Hematopoietic multipotent progenitor cell (in vitro differentiated cells): Measurements from ENCODE around the gene CHMP6. TPM values are rescaled to one million over a fixed set of nuclear protein-coding genes. Genes with fewer than 3 reads are reported as not detected.
"Not testable (repeated sequence)": the region's sequence is repeated elsewhere in the genome, so short reads cannot be mapped to it uniquely, and the experiment has no call there.

Experiments used
- DNase-seq, 3 donors: peaks; one replicate each; pipeline ENCODE4 v3.0.0-alpha.2; 2011 to 2015; ENCODE audit warnings: low read depth in 2 of 3, low spot score in 2 of 3
- total RNA-seq: library from RNA; depleted of rRNA; stranded (reverse); fragments of >200 nt; gene quantifications from one replicate; pipeline ENCODE4 v1.2.3, GENCODE V29; 2012

CHMP6 gene
- total RNA-seq, 1 donor, result 16.2 TPM

DNA sequence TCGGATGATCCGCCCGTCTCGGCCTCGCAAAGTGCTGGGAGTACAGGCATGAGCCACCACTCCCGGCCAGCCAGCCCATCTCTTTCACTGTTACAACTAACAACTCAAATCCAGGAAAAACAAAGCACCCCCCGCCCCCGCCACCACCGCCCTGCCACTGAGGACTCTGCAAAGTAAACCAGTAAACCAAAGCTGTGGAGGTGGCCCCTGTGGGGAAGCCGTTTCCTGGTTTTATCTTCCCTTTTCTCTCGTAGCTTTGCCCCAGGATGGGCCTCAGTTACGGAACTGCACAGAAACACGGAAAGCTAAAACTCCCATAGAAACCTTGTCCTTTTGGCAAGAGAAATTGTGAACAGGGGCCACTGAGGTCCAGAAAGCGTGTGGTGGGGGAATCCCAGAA lies 17.5 kb downstream of the CHMP6 start:
- no peak for DNase-seq

DNA sequence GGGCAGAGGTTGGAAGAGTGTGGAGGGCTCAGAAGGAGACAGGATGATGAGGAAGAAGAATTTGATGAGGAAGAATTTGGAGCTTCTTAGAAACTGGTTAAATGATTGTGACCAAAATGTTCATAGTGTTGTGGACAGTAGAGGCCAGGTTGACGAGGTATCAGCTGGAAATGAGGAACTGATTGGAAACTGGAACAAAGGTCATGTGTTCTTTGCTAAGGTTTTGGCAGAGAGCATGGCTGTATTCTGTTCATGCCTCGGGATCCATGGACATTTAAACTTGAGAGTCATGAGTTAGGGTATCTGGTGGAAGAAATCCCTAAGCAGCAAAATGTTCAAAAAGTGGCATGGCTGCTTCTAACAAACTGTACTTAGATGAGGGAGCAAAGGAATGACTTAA lies 19.3 kb downstream of the CHMP6 start:
- no peak for DNase-seq

DNA sequence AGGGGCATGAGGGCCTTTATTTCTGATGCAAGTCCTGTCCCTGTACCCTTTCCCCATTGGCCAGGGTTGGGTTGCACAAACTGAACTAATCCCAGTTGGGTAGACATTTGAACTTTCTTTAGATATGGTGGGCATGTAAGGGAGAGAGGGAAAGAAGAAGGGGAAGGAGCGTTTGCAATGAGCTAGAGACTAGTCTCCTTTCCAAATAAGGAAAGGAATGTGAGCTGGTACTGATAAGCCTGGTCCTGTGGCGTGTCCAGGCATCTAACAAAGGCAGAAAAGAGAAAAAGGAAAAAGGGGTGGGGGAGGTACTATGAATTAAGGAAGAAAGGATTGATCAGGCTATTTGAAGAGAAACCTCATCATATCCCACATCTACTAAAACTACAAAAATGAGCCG lies 20.3 kb downstream of the CHMP6 start:
- no peak for DNase-seq

DNA sequence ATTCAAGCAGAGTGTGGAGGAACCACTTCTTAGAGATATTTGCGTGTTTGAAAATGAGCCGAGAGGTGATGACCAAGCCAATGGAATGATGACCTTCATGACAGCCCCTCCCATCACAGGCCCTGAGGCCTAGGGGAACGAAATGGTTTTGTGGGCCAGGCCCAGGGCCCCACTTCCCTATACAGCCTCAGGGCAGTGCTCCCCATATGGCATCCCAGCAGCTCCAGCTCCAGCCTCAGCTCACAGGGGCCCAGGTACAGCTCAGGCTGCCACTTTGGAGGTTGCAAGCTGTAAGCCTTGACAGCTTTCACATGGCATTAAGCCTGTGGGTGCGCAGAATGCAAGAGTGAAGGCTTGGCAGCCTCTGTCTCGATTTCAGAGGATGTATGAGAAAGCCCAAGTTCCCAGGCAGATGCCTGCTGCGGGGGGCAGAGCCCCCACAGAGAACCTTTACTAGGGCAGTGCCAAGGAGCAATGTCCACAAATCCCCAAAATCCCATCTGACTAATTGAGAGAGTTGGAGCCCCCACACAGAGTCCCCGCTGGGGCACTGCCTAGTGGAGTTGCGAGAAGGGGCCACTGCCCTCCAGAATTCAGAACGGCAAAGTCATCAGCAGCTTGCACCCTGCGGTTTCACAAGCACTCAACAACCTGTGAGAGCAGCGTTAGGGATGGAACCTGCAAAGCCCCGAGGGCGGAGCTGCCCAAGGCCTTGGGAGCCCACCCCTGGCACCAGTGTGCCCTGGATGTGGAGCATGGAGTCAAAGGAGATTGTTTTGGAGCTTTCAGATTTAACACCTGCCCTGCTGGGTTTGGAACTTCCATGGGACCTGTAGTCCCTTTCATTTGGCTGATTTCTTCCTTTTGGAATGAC lies 21.2 kb downstream of the CHMP6 start:
- DNase-seq, result no peak

DNA sequence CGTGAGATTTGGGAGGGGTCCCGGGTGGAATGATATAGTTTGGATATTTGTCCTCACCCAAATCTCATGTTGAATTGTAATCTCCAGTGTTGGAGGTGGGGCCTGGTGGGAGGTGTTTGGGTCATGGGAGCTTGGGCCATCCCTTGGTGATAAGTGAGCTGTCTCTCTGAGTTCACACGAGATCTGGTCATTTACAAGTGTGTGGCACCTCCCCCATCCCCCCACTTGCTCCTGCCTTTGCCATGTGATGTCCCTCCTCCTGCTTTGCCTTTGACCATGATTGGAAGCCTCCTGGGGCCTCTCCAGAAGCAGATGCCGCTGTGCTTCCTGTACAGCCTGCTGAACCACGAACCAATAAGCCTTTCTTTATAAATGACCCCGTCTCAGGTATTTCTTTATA lies 22.0 kb downstream of the CHMP6 start:
- DNase-seq, result no peak

DNA sequence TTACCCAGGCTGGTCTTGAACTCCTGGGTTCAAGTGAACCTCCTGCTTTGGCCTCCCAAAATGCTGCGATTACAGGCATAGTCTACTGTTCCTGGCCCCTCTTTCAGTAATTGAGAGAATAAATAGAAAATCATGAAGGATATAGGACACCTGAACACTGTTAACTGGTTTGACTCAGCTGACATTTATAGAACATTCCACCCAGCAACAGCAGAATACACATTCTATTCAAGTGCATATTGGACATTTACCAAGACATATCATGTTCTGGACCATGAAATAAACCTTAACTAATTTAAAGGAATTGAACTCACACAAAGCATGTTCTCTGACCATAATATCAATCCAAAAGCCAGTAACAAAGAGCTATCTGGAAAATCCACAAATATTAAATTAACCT lies 23.5 kb downstream of the CHMP6 start:
- DNase-seq, result no peak

DNA sequence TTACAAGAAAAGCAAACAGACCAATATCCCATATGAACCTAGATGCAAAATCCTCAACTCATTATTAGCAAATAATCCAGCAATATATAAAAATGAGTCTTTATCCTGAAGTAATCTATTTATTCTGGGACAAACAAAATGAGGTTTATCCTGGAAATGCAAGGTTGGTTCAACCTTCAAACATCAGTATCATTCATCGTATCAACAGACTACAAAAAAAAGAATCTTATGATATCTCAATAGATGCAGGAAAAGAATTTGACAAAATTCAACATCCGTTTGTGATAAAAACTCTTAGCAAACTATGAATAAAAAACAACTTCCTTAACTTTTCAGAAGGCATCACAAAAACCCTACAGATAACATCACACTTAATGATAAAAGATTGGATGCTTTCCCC lies 24.9 kb downstream of the CHMP6 start:
- no peak for DNase-seq

DNA sequence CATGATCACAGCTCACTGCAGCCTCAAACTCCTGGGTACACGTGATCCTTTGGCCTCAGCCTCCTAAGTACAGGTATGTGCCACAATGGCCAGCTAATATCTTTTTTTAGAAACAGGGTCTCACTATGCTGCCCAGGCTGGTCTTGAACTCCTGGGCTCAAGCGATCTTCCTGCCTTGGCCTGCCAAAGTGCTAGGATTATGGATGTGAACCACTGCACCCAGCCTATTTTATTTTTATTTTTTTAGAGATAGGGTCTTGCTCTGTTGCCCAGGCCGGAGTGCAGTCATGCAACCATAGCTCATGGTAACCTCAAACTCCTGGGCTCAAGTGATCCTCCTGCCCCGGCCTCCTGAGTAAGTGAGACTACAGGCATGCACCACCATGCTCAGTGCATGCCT lies 25.7 kb downstream of the CHMP6 start:
- not testable (repeated sequence) for DNase-seq

DNA sequence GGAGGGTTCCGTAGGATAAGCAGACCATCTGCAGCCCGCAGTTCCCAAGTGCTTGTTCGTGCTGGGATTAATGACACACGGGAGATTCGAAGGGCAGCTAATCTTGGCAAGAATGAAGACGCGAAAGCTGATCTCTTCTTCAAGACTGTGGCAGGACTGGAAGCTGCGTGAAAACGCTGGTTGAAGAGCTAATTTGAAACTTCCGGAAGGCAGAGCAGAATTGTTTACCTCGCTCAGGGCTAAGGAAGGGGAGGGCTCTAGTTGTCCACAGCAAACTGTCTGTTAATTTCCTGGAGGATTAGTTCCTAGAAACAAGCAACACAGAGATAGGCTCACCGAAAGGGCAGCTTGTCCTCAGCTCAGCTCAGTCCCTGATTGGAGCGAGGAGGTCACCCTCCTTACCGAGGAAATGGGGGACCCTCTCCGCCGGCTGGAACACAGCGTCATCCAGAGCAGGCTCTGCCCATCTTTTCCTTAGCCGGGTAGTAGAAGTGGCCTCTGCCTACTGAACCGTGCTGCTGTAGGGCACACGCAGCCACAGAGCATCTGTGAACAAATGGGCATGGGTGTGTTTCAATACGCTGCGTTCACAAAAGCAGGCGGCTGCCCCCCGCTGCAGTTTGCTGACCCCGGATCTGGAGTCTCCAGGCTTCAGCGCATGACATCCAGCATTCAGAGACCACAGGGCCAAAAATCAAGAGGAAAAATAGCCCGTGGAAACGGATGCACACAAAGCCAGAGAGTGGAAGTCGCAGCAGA lies 26.6 kb downstream of the CHMP6 start:
- DNase-seq, result peak in 1 of 3 donors; percentile 64

DNA sequence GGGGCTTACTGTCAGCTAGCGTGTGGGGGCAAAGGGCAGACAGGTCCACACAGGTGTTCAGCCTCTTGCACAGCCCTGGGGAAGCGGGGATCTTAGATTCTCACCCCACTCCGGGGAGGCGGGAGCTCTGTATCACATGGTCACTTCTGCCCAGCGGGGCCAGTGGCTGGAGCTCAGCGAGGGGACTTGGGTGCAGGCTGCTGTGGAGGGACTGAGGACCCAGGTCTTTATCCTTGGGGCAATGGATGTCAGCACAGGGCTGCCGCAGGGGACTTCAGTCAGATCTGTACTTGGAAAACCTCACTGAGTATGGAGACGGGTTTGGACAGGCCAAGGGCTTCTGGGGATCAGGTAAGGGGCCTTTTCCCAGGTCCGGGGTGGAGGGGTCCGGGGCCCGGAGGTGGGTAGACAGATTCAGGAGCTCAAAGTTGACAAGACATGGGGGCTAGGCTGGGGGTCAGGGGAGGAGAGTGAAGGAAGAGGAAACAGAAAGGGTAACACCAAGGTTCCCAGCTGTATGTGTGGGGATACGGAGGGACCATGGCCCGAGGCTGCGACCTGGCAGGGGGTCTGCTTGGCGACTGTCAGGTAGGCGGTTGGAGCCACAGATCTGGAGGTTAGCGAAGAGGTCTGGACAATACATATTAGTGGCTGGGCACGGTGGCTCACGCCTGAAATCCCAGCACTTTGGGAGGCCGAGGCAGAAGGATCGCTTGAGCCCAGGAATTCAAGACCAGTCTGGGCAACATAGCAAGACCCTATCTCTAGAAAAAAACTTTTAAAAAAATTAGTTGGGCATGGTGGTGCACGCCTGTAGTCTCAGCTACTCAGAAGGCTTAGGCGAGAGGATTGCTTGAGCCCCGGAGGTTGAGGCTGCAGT lies 28.2 kb downstream of the CHMP6 start:
- no peak for DNase-seq

DNA sequence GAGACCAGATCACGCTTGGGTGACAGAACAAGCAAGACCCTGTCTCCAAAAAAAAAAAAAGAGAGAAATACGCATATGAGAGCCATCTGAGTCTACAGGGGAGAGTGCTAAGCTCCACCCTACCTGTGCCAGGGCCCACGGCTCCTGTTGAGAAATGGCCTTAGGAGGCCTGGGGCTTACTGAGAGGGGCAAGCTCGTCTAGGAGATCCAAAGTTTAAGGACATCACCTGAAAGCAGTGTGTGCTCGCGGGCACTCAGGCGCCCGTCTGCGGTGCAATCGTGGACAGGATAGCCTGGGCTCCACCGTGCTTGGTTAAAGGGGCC lies 28.8 kb downstream of the CHMP6 start:
- no peak for DNase-seq

DNA sequence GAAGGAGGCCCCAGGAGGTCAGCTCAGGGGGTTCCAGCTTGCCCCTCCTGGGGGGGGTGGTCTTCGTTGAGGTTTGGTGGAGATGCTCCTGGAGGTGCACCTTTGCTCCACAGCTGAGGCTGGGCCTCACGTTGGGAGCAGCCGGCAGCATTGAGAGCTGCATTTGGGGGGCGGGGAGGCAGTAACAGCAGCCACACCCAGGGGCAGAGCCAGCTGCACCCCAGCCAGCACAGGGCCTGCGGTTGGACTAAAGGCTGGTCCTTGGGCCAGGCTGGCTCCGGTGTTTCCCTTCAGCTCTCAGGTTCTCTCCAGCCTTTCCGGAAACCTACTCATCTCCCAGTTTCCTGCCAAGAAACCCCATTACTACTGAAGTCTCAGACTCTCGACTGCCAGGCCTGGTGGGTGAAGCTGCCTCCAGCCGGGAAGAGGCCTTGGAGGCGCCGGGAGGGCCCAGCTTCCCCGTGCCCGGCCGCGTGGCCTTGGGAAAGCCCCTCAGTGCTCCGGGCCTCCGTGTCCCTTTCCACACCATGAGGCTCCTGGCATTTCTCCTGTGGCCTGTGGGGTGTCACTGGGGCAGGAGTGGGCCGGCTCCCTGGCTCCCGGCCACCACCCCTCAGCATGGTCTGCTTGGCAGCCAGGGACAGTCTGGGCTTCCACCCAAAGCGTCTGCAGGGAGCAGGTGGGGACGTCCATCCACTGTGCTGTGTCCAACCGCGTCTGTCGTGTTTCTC lies 29.3 kb downstream of the CHMP6 start:
- no peak for DNase-seq

DNA sequence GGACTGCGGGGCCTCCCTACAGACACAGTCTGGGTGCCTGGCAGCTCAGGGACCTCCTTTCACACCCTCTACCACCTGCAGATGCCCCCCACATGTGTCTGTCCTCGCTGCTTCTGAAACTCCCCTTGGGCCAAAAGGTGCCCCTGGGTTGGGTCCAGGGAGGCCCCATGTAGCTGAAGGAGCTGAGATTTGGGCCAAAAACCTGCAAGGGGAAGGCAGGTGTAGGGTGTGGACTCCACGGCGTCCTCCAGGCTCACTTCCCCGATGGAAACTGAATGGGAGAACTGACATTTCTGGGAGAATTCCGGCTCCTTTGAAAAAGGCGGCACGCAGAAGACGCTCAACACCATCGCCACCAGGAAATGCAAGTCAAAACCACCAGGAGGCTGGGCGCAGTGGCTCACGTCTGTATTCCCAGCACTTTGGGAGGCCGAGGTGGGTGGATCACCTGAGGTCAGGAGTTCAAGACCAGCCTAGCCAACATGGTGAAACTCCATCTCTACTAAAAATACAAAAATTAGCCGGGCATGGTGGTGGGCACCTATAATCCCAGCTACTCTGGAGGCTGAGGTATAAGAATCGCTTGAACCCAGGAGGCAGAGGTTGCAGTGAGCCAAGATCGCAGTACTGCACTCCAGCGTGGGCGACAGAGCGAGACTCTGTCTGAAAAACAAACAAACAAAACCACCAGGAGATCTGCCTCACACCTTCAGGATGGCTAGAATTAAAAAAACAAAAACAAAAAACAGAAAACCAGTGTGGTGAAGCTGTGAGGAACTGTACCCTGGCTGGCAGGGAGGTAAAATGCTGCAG lies 30.1 kb downstream of the CHMP6 start:
- no peak for DNase-seq

DNA sequence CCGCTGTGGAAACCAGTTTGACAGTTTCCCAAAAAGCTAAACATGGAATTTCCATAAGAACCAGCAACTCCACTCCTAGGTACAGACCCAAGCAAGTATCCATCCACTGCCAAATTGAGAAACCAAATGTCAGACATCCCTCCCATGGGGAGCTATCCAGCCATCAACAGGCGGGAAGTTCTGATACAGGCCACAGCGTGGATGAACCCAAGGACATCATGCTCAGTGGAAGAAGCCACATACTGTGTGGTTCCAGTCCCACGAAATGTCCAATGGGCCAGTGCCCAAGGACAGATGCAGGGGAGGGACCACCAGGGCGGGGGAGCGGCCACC lies 30.7 kb downstream of the CHMP6 start:
- DNase-seq, result no peak

DNA sequence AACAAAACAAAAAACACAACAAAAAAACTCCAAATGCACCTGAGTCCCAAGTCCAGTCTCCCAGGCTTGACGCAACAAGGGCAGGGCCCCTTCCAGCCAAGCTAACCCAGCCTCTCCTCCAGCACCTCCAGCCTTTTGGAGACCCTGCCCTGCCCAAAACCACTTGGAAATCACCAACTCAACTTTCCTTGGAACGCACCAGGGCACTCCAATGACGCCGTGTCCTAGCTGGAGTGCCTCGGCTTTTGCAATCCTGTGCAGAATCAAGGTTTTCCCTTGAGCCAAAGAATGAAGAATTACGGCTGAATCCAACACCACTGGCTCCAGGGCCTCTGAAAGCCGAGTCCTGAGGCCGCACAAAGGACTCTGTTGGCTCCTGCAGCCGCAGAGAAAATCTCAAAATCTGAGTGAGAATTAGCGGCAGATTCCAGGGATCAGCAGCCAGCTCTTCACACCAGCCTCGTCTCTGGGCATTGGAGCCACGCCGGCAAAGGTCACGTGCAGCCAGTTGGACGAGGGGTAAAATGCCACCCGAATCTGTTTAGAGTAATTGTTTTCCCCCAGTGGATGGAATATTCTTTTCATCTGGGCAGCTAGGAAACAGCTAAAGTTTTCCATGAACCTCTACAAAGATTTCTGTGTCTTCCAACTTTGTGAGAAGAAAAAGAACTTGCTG lies 33.6 kb downstream of the CHMP6 start:
- no peak for DNase-seq

DNA sequence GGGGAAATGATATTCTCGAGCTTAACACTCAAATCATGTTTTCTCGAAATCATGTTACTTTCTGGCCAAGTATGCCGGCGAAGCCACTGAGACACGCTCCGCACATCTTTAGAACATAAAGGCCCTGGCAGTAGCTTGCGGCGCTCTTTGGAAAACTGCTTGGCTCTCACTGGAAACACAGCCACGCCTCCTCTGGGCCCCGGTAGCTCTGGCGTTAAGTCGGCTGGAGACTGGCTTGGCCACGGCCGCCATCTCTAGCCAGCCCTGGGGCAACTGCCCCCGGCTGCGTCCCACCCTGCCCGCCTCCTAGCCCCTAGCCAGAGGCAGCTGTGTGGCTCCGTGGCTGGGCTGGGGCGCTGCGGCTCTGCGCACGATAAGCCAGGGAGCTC lies 34.1 kb downstream of the CHMP6 start:
- no peak for DNase-seq

DNA sequence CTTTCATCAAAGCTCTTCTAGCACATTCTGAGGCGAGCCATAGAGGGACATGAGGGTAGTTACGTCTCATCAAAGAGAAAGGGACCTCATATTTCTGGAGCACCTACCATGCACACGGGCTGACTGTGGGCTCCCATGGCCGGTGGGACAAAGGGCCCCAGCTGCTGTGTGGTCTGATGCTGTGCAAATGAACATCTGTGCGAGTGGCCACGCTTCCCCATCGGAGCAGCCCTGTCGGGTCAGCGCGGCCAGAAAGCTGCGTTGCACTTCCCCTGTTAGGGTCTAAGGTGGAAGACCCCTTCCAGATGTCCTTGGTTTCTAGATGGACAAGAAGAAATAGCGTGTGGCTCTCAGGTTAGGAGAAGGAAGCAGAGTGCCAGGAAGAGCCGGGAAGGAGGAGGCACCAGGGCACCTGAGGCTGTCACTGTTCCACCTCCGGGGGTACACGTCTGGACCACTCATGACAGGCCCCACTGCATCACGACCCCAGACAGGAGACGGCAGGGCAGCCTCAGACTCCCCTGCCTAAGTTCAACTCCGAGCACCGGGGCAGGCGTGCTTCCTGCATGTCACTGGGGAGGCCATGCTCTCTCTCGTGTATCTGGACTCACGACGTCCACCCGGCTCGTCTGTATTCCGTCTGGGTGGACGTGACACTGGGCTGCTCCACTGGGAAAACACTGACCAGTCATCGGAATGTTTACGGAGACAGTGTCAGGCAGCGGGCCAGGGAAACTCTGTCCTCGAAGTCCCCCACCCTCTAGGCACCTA lies 34.8 kb downstream of the CHMP6 start:
- DNase-seq, result no peak

DNA sequence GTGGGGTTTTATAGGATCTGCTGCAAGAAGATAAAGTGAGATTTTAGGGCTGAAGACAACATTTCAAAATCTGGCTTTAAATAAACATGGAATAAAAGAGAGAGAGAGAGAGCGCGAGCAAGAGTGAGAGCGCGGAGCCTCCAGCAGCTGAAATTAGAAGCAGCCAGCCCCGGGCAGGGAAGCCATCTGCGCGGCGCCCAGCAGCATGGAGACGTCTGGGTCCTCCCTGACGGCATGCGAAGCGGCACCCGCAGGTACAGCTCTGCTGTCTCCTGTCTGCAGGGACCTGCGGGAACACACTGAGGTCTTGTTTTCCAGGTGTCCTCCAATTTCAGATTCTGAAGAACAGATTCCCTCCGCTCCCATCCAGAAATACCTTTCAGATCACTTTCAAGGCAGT lies 35.4 kb downstream of the CHMP6 start:
- DNase-seq, result no peak
